WTC11 (cell line): Measurements from ENCODE around the gene COG3.

Experiments used
- CBFB ChIP-seq: sonication (generic); formaldehyde crosslinking; IDR thresholded peaks from 2 replicates; pipeline ENCODE4 v1.8.1; 2022; ENCODE audit warnings: mild to moderate bottlenecking, low read depth, missing genetic modification reagents
- ELF4 ChIP-seq: sonication (generic); formaldehyde crosslinking; IDR thresholded peaks from 2 replicates; pipeline ENCODE4 v1.8.1; 2022; ENCODE audit warnings: low read depth, mild to moderate bottlenecking, moderate library complexity, missing genetic modification reagents
- SP1 ChIP-seq: sonication (generic); formaldehyde crosslinking; conservative IDR thresholded peaks from 2 replicates; pipeline ENCODE4 v1.8.1; 2022; ENCODE audit warnings: missing genetic modification reagents
- TF ChIP-seq, protein P1 (sequence below): fragments of 200-600 bp; IDR thresholded peaks from 2 replicates; pipeline ENCODE4 v1.8.0; 2022; ENCODE audit warnings: antibody characterized with exemption
- TF ChIP-seq, protein P2 (sequence below): sonication (generic); formaldehyde crosslinking; IDR thresholded peaks from 2 replicates; pipeline ENCODE4 v1.8.0; 2022; ENCODE audit warnings: mild to moderate bottlenecking, missing genetic modification reagents
- TF ChIP-seq, protein P3 (sequence below): sonication (generic); formaldehyde crosslinking; IDR thresholded peaks from 2 replicates; pipeline ENCODE4 v1.8.1; 2022; ENCODE audit warnings: low read depth, missing genetic modification reagents, borderline replicate concordance

DNA sequence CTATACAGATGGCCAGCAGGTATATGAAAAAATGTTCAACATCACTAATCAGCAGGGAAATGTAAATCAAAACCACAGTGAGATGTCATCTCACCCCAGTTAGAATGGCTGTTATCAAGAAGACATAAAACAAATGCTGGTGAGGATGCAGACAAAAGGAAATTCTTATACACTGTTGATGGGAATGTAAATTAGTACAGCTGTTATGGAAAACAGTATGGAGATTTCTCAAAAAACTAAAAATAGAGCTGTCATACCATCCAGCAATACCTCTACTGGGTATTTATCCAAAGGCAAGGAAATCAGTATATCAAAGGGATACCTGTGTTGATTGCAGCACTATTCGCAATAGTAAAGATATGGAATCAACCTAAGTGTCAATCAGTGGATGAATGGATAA lies 22.9 kb downstream of the COG3 start:
- TF ChIP-seq, protein P1, sequence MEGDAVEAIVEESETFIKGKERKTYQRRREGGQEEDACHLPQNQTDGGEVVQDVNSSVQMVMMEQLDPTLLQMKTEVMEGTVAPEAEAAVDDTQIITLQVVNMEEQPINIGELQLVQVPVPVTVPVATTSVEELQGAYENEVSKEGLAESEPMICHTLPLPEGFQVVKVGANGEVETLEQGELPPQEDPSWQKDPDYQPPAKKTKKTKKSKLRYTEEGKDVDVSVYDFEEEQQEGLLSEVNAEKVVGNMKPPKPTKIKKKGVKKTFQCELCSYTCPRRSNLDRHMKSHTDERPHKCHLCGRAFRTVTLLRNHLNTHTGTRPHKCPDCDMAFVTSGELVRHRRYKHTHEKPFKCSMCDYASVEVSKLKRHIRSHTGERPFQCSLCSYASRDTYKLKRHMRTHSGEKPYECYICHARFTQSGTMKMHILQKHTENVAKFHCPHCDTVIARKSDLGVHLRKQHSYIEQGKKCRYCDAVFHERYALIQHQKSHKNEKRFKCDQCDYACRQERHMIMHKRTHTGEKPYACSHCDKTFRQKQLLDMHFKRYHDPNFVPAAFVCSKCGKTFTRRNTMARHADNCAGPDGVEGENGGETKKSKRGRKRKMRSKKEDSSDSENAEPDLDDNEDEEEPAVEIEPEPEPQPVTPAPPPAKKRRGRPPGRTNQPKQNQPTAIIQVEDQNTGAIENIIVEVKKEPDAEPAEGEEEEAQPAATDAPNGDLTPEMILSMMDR: no peak
- TF ChIP-seq, protein P2, sequence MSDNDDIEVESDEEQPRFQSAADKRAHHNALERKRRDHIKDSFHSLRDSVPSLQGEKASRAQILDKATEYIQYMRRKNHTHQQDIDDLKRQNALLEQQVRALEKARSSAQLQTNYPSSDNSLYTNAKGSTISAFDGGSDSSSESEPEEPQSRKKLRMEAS (CRISPR knock-in tag): no peak
- no peak for TF ChIP-seq CBFB (CRISPR knock-in tag)
- no peak for TF ChIP-seq SP1
- no peak for TF ChIP-seq ELF4
- TF ChIP-seq, protein P3, sequence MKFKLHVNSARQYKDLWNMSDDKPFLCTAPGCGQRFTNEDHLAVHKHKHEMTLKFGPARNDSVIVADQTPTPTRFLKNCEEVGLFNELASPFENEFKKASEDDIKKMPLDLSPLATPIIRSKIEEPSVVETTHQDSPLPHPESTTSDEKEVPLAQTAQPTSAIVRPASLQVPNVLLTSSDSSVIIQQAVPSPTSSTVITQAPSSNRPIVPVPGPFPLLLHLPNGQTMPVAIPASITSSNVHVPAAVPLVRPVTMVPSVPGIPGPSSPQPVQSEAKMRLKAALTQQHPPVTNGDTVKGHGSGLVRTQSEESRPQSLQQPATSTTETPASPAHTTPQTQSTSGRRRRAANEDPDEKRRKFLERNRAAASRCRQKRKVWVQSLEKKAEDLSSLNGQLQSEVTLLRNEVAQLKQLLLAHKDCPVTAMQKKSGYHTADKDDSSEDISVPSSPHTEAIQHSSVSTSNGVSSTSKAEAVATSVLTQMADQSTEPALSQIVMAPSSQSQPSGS (CRISPR knock-in tag): no peak
